Stimulated activated CD8-positive, alpha-beta memory T cell treated with anti-CD3 and anti-CD28 coated beads, Interleukin-12 subunit alpha, Interleukin-12 subunit beta, amount 100 ng/mL, for 1 hour (primary cell): Measurements from ENCODE around the gene LSM3.
A peak's percentile ranks its signal among the peaks of the same experiment; 100 is the strongest.

Experiments used
- DNase-seq: peaks from one replicate; pipeline ENCODE4 v3.0.0-alpha.2; 2020; ENCODE audit warnings: low read depth

LSM3 gene

GRCh38 chr3:14143271-14144225 is 35.1 kb upstream of the LSM3 start:
- DNase-seq = no peak

DNA sequence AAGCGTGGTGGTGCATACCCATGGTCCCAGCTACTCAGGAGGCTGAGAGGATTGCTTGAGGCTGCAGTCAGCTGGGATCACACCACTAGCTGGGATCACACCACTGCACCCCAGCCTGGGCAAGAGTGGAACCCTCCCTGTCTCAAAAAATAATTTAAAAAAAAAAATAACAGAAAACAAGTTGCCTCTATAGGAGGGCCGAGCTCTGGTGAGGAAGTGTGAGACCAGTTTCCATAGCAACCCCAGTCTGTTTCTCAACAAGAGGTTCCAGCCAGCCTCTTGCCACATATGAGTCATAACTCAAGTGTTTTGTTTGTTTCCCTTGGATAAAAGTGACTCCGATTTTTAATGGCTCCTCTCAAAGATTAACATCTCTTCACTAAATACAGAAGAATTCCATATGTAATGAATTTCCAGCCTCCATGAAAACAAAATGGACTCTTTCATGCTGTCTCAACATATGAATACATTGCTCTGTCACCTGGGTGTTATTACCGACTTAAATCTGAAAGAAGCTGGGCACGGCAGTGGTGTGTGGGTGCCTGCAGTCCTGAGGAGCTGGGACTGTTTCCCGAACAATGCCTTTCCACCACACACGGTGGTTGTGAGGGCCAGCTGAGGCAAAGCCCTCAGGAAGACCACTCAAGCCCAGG is 34.1 kb upstream of the LSM3 start:
- peak; percentile 60 for DNase-seq

GRCh38 chr3:14145236-14145635 is 33.4 kb upstream of the LSM3 start:
- no peak for DNase-seq

GRCh38 chr3:14145670-14146380 is 32.8 kb upstream of the LSM3 start:
- DNase-seq = no peak

DNA sequence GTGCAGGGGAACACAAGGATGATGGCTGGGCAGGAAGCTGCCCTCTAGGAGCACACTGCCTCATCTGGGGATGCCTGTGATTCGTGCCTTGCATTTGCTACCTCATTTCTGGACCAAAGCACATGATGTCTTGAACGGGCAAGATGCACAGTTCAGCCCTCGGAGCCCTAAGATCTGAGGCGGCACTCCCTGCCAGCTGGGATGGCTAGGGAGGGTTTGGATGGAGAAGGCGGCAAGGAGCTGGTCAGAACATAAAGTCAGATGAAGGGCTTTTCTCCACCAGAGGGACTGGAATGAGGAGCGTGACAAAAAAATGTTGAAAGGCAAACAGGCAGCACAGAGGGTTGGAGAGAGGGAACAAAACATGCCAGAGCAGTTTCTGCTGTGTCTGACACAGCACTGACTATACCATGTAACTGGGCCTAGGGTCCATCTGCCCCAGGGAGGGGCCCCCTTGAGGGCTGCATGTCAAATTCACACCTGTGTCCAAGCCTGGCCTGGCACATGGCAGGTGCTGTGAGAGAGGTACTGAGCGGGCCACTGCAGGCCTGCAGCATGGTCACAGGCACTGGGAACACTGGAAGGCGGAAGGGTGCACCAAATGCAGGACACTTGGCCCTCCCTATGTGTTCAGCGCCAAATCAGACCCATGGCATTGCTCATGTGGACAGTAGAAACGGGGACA is 32.1 kb upstream of the LSM3 start:
- no peak for DNase-seq

GRCh38 chr3:14147066-14147435 is 31.6 kb upstream of the LSM3 start:
- no peak for DNase-seq

DNA sequence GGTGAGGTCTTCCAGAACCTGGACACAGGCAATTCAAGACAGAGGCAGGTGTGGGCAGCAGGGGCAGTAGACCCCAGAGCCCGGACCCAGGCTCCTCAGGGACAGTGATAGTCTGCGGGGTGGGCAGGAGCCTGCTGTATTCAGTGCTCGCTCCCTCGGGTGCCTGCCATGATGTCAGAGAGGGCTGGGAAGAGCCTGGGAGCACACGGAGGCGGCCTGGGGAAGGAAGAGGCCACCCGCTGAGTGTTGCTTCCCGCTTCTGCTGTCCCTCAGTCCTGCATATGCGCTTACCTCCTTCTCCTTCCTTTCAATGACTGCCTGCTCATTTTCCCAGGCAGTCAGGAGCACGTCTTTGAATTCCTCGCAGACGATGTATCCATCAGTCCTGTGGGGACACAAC is 31.0 kb upstream of the LSM3 start:
- no peak for DNase-seq

DNA sequence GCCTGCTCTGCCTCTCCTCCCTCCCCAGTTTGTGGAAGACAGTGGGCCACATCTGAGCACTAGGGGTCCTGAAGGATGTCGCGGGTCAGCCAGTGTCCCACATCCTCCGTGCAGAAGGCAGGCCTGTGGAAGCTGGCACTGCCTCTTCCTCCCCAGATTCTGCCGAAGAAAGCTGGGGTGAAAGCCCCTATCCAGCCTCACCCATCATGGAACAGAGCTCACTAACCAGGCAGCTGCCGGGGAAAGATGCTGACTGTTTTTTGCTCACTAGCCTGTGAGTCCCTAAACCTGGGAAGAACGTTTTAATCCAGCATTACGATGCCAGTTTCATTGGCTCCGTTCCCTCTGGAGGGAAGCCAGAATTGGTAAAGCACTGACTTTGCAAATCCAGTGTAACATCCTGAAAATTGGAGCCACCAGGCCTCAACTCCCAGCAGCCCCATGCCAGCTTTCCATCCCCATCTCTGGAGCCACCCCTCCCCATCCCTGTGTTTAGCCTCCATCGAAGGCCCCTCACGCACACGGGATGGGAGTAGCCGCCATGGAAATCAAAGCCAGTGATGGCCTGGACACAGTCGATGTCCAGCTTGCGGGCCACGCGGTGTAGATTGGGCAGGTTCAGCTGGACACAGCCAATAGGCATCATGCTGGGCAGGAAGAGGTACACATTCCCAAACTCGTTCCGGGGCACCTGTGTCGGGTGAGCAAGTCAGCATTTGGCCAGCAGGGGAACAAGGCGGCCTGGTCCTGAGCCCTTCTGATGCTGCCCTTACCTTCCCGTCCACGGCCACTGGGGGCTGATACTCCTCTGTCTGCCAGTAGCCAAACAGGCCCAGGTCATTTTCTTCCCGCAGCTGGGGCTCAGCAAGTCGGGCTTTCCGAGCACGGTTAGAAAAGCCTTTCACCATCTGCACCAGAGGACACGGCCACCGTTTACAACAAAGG is 30.3 kb upstream of the LSM3 start:
- DNase-seq = no peak

GRCh38 chr3:14150078-14150477 is 28.5 kb upstream of the LSM3 start:
- no peak for DNase-seq

GRCh38 chr3:14150491-14151230 is 28.0 kb upstream of the LSM3 start:
- DNase-seq = no peak

DNA sequence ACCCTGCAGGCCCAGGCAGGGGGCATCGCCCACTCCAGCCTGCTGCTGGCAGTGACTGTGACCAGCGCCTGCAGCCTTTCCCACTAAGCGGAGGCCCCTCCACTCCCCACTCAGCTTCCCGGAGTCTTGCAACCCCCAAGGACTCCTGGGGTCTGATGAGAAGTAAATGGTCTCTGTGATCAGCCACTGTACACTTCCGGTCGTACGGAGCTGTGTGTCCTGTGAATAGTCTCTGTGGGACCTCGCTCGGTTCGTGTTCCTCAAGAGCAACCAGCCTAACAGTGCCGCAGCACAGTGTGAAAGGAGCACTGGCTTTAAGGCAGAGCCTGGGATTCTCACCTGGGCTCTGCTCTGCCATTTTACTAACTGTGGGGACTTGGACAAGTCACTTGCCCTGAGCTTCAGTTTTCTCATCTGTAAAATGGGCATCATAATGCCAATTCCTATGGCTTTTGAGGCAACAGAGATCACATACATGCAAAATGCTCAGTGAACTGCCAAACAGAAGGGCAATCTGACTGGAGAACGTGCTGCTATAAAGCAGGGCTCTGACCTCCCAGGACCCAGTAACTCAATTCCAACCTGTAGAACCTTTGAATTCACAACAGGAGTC is 27.0 kb upstream of the LSM3 start:
- no peak for DNase-seq

GRCh38 chr3:14152233-14152962 is 26.2 kb upstream of the LSM3 start:
- no peak for DNase-seq

- no peak for DNase-seq
Observed at GRCh38 chr3:14152963-14153355, 25.7 kb upstream of the LSM3 start.

DNA sequence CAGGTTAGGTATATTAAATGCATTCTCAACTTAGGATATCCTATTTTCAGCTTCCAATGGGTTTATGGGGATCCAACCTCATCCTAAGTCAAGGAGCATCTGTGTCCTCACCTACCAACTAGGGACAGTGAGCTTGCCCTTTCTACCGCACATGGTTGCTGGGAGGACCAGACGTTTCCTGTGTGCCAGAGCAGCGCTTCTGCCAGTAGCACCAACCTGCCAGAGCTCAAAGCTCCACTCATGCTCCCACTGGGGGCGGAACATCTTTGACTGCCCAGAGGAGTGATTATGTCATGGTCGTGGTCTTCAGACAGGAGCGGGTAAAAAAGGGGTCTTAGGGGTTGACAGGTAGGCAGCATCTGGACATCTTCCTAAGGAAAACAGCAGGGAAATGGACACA is 25.0 kb upstream of the LSM3 start:
- DNase-seq = no peak

DNA sequence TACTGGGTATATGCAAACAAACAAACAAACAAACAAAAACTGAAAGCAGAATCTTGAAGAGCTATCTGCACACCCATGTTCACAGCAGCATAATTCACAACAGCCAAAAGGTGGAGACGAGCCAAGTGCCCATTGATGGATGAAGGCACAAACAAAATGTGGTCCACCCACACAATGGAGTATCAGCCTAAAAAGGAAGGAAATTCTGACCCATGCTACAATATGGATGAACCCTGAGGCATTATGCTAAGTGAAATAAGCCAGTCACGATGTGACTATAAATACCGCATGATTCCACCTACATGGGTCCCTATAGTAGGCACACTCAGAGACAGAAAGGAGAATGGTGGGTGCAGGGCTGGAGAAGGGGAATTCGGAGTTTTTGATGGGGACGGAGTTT is 24.3 kb upstream of the LSM3 start:
- no peak for DNase-seq

DNA sequence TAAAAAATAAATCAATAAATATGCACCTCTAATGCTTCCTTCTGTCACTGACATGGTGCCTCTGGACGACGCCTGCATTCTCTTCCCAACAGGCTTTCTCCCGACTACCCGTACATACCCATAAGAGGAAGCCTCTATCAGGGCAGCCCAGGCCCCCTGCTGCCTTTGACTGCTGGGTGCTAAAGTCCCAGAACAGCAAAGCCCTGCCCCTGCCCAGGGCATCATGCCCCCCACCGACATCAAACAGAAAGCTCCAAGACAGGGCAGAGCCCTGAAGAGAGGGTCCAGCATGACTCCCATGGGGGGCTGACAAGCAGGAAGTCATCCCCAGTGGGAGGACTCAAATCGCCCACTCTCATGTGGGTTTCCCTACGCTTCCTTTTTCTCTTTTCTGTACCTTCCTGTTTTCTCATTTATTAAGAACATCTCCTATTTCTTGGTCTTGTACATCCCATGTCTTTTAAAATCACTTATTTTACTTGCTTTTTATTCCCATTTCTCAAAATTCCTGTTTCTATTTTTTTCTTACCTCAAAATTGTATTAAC is 23.6 kb upstream of the LSM3 start:
- DNase-seq = no peak

GRCh38 chr3:14156201-14156600 is 22.4 kb upstream of the LSM3 start:
- DNase-seq = no peak

- DNase-seq = no peak
Observed at GRCh38 chr3:14156843-14157561, 21.6 kb upstream of the LSM3 start.
